GM12873 (cell line): ENCODE results near the gene RBFOX2.

Experiments used
- TF ChIP-seq, protein P1 (sequence below): IDR thresholded peaks from 2 replicates; pipeline ENCODE4 v1.5.1; 2012; ENCODE audit warnings: low read depth, mild to moderate bottlenecking, moderate library complexity, low read length, control low read depth; ENCODE audit not compliant: insufficient read depth; ENCODE audit errors: missing control alignments

The RBFOX2 gene

DNA sequence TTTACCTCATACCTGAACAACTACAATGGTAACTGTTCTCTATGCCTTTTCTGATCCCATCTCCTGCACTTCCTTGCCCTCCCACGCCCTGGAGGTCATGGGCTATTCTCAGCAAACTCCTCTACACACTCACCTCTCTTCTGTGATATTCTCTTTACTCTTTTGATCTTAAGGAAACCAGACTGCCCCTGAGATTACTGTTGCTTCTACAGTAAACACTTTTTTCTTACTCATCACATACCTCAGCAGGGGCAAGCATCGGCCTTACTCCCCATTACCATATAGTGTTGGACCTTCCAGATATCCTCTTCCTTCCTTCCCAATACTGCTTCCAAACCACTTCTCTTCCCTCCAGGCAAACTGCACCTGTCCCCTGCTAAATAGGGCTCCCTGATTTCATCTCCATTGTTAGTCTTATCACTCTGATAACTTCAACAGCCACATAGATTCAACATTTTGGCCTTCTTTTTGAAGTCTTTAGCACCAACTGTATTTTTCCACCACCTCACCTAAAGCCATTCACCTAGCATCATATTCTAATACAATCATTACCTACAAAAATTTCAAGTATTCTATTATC, 141.2 kb downstream of the RBFOX2 start:
- TF ChIP-seq, protein P1, sequence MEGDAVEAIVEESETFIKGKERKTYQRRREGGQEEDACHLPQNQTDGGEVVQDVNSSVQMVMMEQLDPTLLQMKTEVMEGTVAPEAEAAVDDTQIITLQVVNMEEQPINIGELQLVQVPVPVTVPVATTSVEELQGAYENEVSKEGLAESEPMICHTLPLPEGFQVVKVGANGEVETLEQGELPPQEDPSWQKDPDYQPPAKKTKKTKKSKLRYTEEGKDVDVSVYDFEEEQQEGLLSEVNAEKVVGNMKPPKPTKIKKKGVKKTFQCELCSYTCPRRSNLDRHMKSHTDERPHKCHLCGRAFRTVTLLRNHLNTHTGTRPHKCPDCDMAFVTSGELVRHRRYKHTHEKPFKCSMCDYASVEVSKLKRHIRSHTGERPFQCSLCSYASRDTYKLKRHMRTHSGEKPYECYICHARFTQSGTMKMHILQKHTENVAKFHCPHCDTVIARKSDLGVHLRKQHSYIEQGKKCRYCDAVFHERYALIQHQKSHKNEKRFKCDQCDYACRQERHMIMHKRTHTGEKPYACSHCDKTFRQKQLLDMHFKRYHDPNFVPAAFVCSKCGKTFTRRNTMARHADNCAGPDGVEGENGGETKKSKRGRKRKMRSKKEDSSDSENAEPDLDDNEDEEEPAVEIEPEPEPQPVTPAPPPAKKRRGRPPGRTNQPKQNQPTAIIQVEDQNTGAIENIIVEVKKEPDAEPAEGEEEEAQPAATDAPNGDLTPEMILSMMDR = no peak

DNA sequence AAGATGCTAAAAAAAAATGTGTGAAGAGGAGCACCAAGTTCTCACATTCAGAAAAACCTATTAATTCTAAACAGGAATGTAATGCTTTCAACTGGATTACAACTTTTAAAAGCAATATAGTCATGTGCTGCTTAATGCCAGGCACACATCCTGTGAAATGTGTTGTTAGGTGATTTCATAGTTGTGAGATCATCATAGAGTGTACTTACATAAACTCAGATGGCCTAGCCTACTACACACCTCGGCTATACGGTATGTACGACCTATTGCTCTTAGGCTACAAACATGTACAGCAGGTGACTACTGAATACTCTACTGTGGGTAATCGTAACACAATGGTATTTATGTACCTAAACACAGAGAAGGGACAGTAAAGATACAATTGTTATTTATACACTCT, 142.3 kb downstream of the RBFOX2 start:
- TF ChIP-seq, protein P1 = no peak

DNA sequence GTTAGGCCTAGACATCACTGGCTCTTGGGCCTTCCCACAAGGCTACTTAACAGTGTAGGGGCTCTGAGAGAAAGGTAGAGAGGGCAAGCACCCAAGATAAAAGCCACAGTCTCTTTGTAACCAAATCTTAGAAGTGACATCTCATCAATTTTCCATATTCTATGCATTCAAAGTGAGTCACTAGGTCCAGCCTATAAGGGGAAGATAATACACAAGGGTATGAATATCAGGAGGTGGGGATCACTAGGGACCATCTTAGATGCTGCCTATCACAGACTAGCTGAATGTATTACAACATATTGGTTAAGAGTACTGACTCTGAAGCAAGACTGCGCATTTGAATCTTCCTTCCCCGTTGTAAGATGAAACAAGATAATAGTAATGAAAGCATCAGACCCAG, 144.1 kb downstream of the RBFOX2 start:
- TF ChIP-seq, protein P1 = no peak

DNA sequence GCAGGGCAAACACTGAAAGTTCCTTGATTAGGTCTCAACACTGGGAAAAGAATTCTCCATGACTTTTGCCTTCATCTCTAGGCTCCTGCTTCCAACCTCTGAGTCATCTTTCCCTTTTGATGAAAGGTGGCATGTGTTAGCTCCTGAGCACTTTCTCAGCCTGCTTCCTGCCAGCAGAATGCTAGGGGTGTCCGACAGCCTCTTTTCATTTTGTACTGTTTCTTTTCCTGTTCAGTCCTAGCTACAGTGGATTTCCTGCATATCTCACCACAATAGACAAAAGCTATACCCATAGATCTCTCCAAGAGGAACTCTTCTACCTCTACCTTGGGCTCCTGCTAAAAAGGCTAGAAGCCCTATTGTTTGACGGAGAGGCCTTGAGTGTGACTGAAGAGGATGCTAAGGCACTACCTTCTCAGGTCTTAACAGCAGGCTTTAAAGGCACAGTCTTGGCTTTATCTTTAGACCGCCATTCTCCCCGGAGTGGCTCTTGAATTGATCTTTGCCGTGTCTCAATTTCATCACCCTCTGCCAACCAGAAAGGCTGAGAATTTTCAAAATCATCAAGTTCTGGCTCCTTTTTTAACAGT, 145.5 kb downstream of the RBFOX2 start:
- TF ChIP-seq, protein P1 = no peak

DNA sequence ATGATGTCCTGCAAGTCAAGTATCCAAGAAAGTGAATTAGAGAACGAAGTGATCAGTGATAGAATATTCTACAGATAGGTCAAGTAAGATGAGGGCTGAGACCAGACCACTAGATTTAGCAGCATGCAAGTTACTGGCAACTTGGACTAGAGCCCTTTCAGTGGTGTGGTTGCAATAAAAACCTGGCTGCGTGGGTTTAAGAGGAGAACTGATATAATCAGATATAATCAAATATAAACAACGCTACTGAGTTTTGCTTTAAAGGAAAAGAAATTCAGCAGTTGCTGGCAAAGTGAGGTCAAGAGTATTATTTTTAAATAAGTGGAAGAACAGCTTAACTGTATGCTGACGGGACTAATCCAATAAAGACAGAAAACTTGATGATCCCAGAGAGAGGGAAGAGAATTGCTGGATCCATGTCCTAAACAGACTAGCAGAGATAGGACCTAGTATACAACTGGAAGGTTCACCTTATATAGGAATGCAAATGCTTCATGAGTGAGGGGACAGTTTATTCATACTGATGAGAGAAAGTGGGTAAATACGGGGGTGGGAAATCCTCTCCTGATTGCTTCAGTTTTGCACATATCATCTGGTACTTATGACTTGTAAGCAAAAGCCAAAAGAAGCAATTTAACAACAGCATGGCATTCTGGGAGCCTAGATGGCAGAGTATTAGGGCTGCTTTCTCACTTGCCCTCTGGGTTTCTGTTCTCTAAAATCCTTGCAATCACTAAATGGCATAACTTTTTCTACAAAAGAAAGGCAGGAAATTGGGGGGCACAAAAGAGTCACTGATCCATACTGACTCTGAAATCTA, 146.2 kb downstream of the RBFOX2 start:
- TF ChIP-seq, protein P1 = no peak

DNA sequence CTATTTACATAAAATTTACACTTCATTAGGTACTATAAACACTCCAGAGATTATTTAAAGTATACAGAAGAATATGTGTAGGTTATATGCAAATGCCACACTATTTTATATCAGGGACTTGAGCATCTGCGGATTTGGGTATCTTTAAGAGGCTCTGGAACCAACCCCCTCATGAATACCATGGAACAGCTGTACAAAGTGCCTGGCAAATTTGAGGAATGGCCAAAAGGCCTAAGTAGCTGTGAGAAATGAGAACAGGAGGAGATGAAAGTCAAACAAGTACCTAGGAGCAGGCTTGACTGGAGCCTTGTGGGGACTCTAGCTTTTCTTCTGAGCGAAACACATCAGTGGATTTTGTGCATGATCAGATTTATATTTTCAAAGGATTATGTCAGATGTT, 149.3 kb downstream of the RBFOX2 start:
- TF ChIP-seq, protein P1 = no peak

DNA sequence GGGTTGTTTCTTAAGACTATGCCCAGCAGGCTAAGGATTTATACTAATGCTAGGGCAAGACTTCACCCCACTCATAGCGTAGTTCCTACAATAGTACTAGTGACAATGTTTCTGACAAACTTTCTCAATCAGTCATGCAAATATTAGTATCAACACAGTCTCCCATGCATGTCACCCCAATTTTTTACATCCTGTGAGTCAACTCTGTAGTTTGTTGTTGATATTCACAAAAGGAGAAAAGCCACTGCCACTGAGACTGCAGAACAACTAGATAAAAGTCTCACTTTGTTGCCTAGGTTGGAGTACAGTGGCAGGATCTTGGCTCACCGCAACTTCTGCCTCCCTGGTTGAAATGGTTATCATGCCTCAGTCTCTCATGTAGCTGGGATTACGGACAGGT, 155.2 kb downstream of the RBFOX2 start:
- TF ChIP-seq, protein P1 = no peak
